Measurements from ENCODE around the gene TMEM43. TPM values are rescaled to one million over a fixed set of nuclear protein-coding genes. Genes with fewer than 3 reads are reported as not detected.
"Not testable (repeated sequence)": the region's sequence is repeated elsewhere in the genome, so short reads cannot be mapped to it uniquely, and the experiment has no call there.

Gene TMEM43
- total RNA-seq, 6 experiments from 2014 or later = 9.3 to 16.8 (median 14.6) TPM

DNA sequence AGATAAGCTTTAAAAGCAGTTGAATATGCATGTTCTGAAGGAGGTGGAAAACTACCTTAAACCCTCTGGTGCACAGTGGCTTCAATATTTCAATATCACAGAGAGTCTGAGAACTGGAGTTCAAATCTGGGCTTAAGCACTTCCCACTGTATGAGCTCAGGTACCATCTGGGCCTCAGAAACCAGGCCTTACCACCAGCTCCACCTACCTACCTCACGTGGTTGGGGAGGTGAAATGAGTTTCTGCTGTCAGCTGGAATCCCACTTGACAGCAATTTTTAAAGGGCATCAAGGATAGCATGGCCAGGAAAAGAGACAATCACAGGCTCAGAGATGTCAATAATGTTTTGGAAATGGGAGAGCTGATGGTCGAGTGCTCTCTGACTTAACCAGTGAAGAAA is 5.2 kb upstream of the TMEM43 start:
- WGBS (ENCODE audit: insufficient coverage, low coverage, low lambda C conversion rate, missing lambda C conversion rate) = 75% methylated on average over 1 of the region's 2 CpGs
- Histone ChIP-seq H3K36me3 (peaks cover 0 to 7% (median 2%) of the 10 kb centered on the region in 4 donors), H3K9me3 (no peaks in the 10 kb centered on the region), H3K27ac (peak overlapping the region in 2 of 3 donors; percentile 70 to 75), H3K4me1 (peaks cover 0 to 42% (median 21%) of the 10 kb centered on the region in 4 donors), H3K27me3 (no peaks in the 10 kb centered on the region), H3K4me3 (no peak overlapping the region)
- intact Hi-C loops (cut with DNase I) = no loop called here
- no peak for TF ChIP-seq POLR2A (IDR thresholded peaks at IDR 0.05)
- TF ChIP-seq, protein P1, sequence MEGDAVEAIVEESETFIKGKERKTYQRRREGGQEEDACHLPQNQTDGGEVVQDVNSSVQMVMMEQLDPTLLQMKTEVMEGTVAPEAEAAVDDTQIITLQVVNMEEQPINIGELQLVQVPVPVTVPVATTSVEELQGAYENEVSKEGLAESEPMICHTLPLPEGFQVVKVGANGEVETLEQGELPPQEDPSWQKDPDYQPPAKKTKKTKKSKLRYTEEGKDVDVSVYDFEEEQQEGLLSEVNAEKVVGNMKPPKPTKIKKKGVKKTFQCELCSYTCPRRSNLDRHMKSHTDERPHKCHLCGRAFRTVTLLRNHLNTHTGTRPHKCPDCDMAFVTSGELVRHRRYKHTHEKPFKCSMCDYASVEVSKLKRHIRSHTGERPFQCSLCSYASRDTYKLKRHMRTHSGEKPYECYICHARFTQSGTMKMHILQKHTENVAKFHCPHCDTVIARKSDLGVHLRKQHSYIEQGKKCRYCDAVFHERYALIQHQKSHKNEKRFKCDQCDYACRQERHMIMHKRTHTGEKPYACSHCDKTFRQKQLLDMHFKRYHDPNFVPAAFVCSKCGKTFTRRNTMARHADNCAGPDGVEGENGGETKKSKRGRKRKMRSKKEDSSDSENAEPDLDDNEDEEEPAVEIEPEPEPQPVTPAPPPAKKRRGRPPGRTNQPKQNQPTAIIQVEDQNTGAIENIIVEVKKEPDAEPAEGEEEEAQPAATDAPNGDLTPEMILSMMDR (IDR thresholded peaks at IDR 0.05) = no peak
- no peak for DNase-seq
- ATAC-seq = no peak

DNA sequence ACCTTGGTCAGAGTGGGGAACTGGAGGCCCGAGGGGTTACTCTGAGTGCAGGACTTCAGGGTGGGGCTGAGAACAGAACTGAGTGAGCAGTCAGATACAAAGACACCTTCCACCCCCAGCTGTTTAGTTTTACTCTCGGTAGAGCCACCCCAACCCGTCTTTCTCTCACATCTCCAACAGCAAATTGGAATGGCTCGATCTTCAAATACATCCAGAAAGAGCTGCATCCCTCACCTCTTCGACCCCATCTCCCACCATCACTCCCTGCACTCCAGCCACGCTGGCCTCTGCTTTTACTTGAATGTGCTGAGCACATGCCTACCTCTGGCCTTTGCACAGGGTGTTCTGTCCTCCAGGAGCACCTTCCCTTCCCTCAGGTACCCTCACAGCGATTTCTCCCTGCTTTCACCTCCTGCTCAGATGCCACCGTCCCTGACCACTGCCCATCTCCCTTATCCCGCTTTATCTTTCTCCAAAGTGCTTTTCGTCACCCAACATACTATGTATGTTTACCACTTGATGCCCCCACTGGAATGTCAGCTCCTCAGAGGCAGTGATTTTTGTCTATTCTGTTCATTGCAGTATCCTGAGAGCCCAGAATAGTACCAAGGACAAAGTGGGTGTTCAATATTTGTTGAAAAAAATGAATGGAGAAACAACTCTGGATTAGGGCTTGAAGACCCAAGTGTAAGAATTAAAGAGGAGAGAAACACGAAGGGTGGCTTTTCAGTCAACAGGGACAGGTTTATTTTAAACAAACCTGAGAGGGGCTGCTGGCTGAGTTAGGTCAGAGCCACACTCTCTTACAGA is 4.5 kb upstream of the TMEM43 start:
- no peaks in the 10 kb centered on the region for H3K27me3 ChIP-seq
- peaks cover 0 to 40% (median 19%) of the 10 kb centered on the region in 4 donors for H3K4me1 ChIP-seq
- H3K36me3 ChIP-seq = peaks cover 0 to 5% (median under 1%) of the 10 kb centered on the region in 4 donors
- no peaks in the 10 kb centered on the region for H3K9me3 ChIP-seq
- intact Hi-C loops (cut with DNase I) = no loop called here
- DNase-seq (peak in 1 of 3 donors; percentile 23), ATAC-seq (no peak)
- WGBS (ENCODE audit: insufficient coverage, low coverage, low lambda C conversion rate, missing lambda C conversion rate) = 94% methylated on average over 9 of the region's 11 CpGs
- no peak overlapping the region for H3K4me3 ChIP-seq
- TF ChIP-seq, protein P1 (IDR thresholded peaks at IDR 0.05) = no peak
- no peak for TF ChIP-seq POLR2A (IDR thresholded peaks at IDR 0.05)
- peak overlapping the region in 1 of 3 donors; percentile 75 for H3K27ac ChIP-seq

DNA sequence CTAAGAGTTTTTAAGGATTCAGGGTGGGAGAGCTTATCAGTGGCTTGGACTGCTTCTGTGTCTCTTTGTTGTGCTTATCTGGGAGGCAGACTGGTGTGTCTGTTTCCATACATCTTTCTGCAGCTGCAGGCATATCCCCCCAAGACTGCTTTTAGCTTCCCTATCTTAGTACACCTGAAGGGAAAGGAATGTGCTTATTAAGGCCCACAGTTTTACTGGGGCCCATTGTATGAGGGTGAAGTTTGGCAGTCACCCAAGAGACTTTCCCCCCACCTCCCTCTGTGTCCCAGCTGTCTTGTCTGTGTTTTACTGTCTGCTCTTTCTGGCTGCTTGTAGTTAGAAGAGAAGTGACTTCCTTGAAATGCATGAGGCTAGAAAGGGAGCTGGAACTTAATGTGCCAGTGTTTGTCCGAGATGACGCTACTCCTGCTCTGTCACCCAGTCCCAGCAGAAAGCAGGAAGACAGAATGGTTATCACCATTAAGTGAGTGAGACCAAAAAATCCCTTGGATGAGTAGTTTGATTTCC is 3.9 kb upstream of the TMEM43 start:
- H3K4me1 ChIP-seq = peaks cover 0 to 45% (median 21%) of the 10 kb centered on the region in 4 donors
- ATAC-seq; H3K27me3 ChIP-seq; H3K36me3 ChIP-seq; DNase-seq; H3K9me3 ChIP-seq; H3K27ac ChIP-seq; intact Hi-C loops (cut with DNase I); H3K4me3 ChIP-seq: not testable (repeated sequence)
- 94% methylated on average over 2 of the region's 2 CpGs for WGBS (ENCODE audit: insufficient coverage, low coverage, low lambda C conversion rate, missing lambda C conversion rate)

DNA sequence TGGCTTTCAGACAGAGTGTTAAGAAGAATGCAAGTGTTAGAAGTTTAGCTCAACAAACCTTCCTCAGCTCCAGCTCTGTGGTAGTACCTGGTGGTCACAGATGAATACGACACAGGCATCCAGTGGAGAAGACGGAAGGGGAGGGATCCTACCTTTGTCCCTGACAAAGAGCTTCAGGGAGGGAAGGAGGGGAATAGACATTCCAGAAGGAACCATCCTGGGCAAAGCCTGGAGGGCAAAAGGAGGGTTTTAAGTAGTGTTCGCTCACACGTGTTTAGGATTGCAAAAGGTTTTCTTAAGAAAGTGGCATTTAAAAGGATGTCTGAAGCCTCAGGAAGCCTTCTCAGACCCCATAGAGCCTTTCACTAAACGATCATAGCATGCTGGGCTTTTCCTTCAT is 3.0 kb upstream of the TMEM43 start:
- Histone ChIP-seq H3K27ac (no peak overlapping the region), H3K9me3 (no peaks in the 10 kb centered on the region), H3K4me3 (no peak overlapping the region), H3K36me3 (no peaks in the 10 kb centered on the region), H3K27me3 (no peaks in the 10 kb centered on the region), H3K4me1 (peaks cover 0 to 54% (median 25%) of the 10 kb centered on the region in 4 donors)
- WGBS (ENCODE audit: insufficient coverage, low coverage, low lambda C conversion rate, missing lambda C conversion rate) = 79% methylated on average over 3 of the region's 5 CpGs
- ATAC-seq (no peak), DNase-seq (peak in 1 of 3 donors; percentile 12)
- TF ChIP-seq, protein P1 (IDR thresholded peaks at IDR 0.05) = no peak
- TF ChIP-seq POLR2A (IDR thresholded peaks at IDR 0.05) = no peak
- intact Hi-C loops (cut with DNase I) = no loop called here

DNA sequence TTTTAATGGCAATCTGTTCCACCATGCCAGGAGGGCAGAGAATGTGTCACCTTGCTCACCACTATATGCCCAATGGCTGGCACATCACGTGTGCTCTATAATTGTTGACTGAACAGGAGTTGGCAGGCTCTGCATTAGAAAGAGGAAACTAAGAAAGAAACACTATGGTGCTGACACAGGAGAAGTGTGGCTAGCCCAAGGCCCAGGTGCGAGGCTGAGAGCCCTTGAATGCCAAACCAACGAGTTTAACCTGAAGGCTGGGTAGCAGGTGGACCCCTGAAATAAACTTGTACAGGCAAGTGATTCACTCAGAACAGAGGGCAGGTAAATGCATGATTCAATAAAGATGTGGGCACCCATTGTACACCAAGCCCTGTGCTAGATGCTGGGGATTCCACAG is 2.6 kb upstream of the TMEM43 start:
- intact Hi-C loops (cut with DNase I) = no loop called here
- WGBS (ENCODE audit: insufficient coverage, low coverage, low lambda C conversion rate, missing lambda C conversion rate) = 87% methylated on average over 3 of the region's 3 CpGs
- TF ChIP-seq, protein P1 (IDR thresholded peaks at IDR 0.05) = no peak
- TF ChIP-seq POLR2A (IDR thresholded peaks at IDR 0.05) = no peak
- no peaks in the 10 kb centered on the region for H3K27me3 ChIP-seq
- no peak overlapping the region for H3K4me3 ChIP-seq
- DNase-seq = peak in 1 of 3 donors; percentile 23
- H3K4me1 ChIP-seq = peaks cover 0 to 52% (median 24%) of the 10 kb centered on the region in 4 donors
- H3K27ac ChIP-seq = no peak overlapping the region
- H3K9me3 ChIP-seq = no peaks in the 10 kb centered on the region
- ATAC-seq = no peak
- no peaks in the 10 kb centered on the region for H3K36me3 ChIP-seq
